ENCODE data around the gene FRMD3. TPM values are rescaled to one million over a fixed set of nuclear protein-coding genes. Genes with fewer than 3 reads are reported as not detected.

Gene FRMD3
- total RNA-seq, 1 experiment from 2014 or later = 0.55 TPM

- no peak for DNase-seq
- no peak overlapping the region for H3K4me3 Mint-ChIP-seq
- H3K36me3 Mint-ChIP-seq (ENCODE audit: insufficient read depth in 1 of 3, low read depth in 3 of 3) = no peaks in the 10 kb centered on the region
- Histone ChIP-seq H3K27ac (ENCODE audit: insufficient read length, low read depth, low read length) (no peak overlapping the region), H3K18ac (ENCODE audit: insufficient read length, low read depth, low read length) (no peak overlapping the region), H2BK15ac (ENCODE audit: low read depth, low read length) (no peak overlapping the region), H2AFZ (ENCODE audit: low read length) (no peak overlapping the region), H4K20me1 (ENCODE audit: control insufficient read depth, insufficient read depth, insufficient read length) (no peaks in the 10 kb centered on the region), H3K14ac (ENCODE audit: insufficient read depth, low read length) (no peak overlapping the region), H3K79me1 (ENCODE audit: insufficient read depth, low read depth, low read length, poor library complexity, severe bottlenecking) (no peaks in the 10 kb centered on the region), H3K79me2 (ENCODE audit: insufficient read depth, low read length) (no peaks in the 10 kb centered on the region), H4K5ac (ENCODE audit: insufficient read length, low read depth, low read length) (no peak overlapping the region), H3K4ac (ENCODE audit: low read depth, low read length) (no peak overlapping the region), H2BK12ac (ENCODE audit: insufficient read length, low read depth, low read length) (no peak overlapping the region), H3K9ac (ENCODE audit: extremely low read depth, insufficient read length, low read length) (no peak overlapping the region), H3K4me2 (ENCODE audit: insufficient read depth, insufficient read length, low read length) (no peak overlapping the region), H3K23ac (ENCODE audit: insufficient read length, low read depth, low read length) (no peak overlapping the region), H3K27me3 (ENCODE audit: insufficient read depth, low read length) (no peaks in the 10 kb centered on the region), H3K23me2 (ENCODE audit: insufficient read length, low read depth, low read length, poor library complexity, severe bottlenecking) (no peaks in the 10 kb centered on the region), H4K91ac (ENCODE audit: insufficient read length, low read depth, low read length) (no peak overlapping the region), H2BK120ac (ENCODE audit: low read depth, low read length, poor library complexity, severe bottlenecking) (no peak overlapping the region), H2AK5ac (ENCODE audit: insufficient read length, low read length) (no peak overlapping the region), H2BK5ac (ENCODE audit: insufficient read length, low read length) (no peak overlapping the region), H3T11ph (ENCODE audit: low read length) (no peak overlapping the region), H3K4me1 (ENCODE audit: insufficient read depth, low read length) (no peaks in the 10 kb centered on the region), H3K9me3 (ENCODE audit: control insufficient read depth, low read depth, low read length) (no peaks in the 10 kb centered on the region), H2BK20ac (ENCODE audit: low read depth, low read length, poor library complexity, severe bottlenecking) (no peak overlapping the region), H4K8ac (replicated peaks; ENCODE audit: insufficient read length, low read depth, low read length) (no peak overlapping the region), H3K56ac (ENCODE audit: insufficient read length, low read depth, low read length) (no peak overlapping the region)
- no peaks in the 10 kb centered on the region for H3K9me3 Mint-ChIP-seq
- no peak overlapping the region for H3K27ac Mint-ChIP-seq
- TF ChIP-seq CTCF (conservative IDR thresholded peaks at IDR 0.05) = no peak
- no peaks in the 10 kb centered on the region for H3K27me3 Mint-ChIP-seq (ENCODE audit: low read depth)
- no peaks in the 10 kb centered on the region for H3K4me1 Mint-ChIP-seq
- no CpG with 5 or more reads among the region's 6 CpGs for WGBS (ENCODE audit: extremely low coverage, insufficient read length, low lambda C conversion rate)
Measured at GRCh38 chr9:83484990-83485389, 53.2 kb downstream of the FRMD3 start.

All from H9 (cell line).